Midbrain (tissue), 1 donor: ENCODE data around the gene SMIM12.

ENCODE experiments used
- DNase-seq: peaks from one replicate; lab custom pipeline; 2025; lab: John Stamatoyannopoulos, UW

The SMIM12 gene

GRCh38 chr1:34872133-34872503, 12.6 kb upstream of the SMIM12 start:
- DNase-seq: no peak

GRCh38 chr1:34871443-34872132, 12.0 kb upstream of the SMIM12 start:
- no peak for DNase-seq

GRCh38 chr1:34870395-34870794, 10.8 kb upstream of the SMIM12 start:
- DNase-seq: peak; percentile 20

GRCh38 chr1:34869760-34870159, 10.2 kb upstream of the SMIM12 start:
- no peak for DNase-seq

GRCh38 chr1:34868230-34869049, 8.9 kb upstream of the SMIM12 start:
- no peak for DNase-seq

GRCh38 chr1:34867415-34867814, 7.9 kb upstream of the SMIM12 start:
- no peak for DNase-seq

- DNase-seq: no peak
These were observed 7.2 kb upstream of the SMIM12 start for GRCh38 chr1:34866762-34867109.

- DNase-seq: peak; percentile 75
These were observed 6.6 kb upstream of the SMIM12 start for GRCh38 chr1:34865981-34866761.

- no peak for DNase-seq
These were observed 6.0 kb upstream of the SMIM12 start for GRCh38 chr1:34865573-34865972.

- DNase-seq: no peak
These were observed 5.2 kb upstream of the SMIM12 start for GRCh38 chr1:34864759-34865158.

GRCh38 chr1:34863501-34863900, 4.0 kb upstream of the SMIM12 start:
- DNase-seq: no peak

- DNase-seq: no peak
These were observed 576 bp downstream of the SMIM12 start for GRCh38 chr1:34858901-34859445.

GRCh38 chr1:34856697-34857096, 2.9 kb downstream of the SMIM12 start:
- DNase-seq: no peak

GRCh38 chr1:34852677-34853217, 6.8 kb downstream of the SMIM12 start:
- peak; percentile 89 for DNase-seq

- peak; percentile 24 for DNase-seq
These were observed 8.0 kb downstream of the SMIM12 start for GRCh38 chr1:34851431-34852105.

- DNase-seq: no peak
These were observed 9.2 kb downstream of the SMIM12 start for GRCh38 chr1:34850382-34850781.

- no peak for DNase-seq
These were observed 12.5 kb downstream of the SMIM12 start for GRCh38 chr1:34847094-34847493.

GRCh38 chr1:34846265-34846664, 13.3 kb downstream of the SMIM12 start:
- DNase-seq: no peak

GRCh38 chr1:34845131-34845901, 14.2 kb downstream of the SMIM12 start:
- DNase-seq: no peak

GRCh38 chr1:34844252-34844634, 15.3 kb downstream of the SMIM12 start:
- no peak for DNase-seq
